ENCODE data around the gene TMEM132D.

TMEM132D gene

GRCh38 chr12:129660946-129661345, 242.9 kb downstream of the TMEM132D start:
- DNase-seq (ENCODE audit: low read depth, low spot score): no peak

GRCh38 chr12:129659961-129660622, 243.7 kb downstream of the TMEM132D start:
- DNase-seq (ENCODE audit: low read depth, low spot score): no peak

- peak; percentile 7 for DNase-seq (ENCODE audit: low read depth, low spot score)
These were observed 246.6 kb downstream of the TMEM132D start for GRCh38 chr12:129657179-129657578.

- DNase-seq (ENCODE audit: low read depth, low spot score): no peak
These were observed 251.9 kb downstream of the TMEM132D start for GRCh38 chr12:129651951-129652350.

- no peak for DNase-seq (ENCODE audit: low read depth, low spot score)
These were observed 261.9 kb downstream of the TMEM132D start for GRCh38 chr12:129641926-129642325.

GRCh38 chr12:129635021-129635685, 268.7 kb downstream of the TMEM132D start:
- DNase-seq (ENCODE audit: low read depth, low spot score): peak; percentile 5

DNA sequence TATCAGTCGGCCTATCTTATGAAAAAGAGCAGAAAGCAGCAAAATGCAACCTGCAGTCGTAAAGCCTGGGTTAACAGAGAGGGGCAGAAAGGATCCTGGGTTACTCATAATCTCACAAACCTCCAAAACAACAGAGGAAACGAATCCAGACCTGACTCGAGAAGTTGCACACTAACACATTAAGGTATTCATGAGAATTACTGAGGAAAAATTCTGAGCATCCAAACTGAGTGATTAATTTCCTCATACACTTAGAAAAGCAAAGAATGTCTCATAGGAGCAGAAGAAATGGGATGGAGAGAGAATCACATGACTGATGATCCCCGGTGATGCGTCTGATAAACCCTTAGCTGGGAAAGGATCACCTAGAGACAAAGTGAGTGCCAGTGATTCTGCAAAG, 272.5 kb downstream of the TMEM132D start:
- no peak for DNase-seq (ENCODE audit: low read depth, low spot score)

DNA sequence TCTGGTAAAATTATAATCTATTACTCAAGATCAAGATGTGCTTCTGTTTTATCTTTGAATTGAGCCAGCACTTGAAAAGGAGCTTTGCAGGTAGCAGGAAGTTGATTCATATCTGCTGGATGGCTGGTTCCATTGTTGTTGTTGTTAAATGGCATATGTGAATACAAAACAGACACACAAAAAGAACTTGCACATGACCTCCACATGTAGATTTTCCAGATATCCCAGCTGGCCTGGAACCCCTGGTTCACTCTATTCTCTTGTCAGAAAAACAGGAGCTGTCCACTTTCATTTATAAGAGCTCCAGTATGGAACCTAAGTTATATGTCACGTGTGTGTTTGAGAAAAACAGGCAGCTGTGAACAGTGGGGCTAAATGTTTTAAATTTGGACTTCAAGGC, 273.9 kb downstream of the TMEM132D start:
- no peak for DNase-seq (ENCODE audit: low read depth, low spot score)

DNA sequence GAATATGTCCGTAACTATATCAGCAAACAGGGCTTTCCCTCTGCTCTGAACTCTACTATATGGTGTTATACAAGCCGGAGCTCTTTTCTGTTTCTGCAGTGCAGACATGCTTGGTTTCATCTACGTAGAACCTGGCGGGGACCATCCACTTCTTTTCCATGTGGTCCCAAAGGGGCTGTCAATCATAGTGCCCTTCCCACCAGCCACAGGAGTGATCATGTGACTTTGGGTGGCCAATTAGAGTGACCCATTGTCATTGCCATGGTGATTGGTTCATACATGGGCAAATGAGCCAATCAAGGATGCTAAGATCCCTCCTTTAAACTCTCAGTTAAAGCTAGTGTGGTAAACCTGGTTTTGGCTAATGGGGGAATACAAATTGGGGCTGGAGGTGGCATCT, 281.3 kb downstream of the TMEM132D start:
- DNase-seq (ENCODE audit: low read depth, low spot score): no peak

DNA sequence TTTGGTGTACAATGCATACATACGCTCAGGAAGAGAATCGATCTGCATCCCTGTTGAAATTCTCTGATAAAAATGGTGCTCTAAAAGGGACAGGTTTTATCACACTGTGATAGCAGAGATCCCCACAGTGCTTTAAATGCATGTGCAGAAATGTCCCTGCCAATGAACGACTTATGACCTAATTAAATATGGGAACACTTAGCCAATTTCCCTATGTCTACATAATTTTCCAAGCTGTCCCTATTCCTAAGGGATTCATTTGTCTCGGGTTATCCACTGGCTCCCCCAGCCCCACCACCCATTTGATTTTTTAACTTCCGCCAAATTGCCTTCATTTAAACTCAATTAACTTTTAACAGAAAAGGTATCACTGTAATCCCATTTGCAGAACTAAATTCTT, 284.6 kb downstream of the TMEM132D start:
- no peak for DNase-seq (ENCODE audit: low read depth, low spot score)

DNA sequence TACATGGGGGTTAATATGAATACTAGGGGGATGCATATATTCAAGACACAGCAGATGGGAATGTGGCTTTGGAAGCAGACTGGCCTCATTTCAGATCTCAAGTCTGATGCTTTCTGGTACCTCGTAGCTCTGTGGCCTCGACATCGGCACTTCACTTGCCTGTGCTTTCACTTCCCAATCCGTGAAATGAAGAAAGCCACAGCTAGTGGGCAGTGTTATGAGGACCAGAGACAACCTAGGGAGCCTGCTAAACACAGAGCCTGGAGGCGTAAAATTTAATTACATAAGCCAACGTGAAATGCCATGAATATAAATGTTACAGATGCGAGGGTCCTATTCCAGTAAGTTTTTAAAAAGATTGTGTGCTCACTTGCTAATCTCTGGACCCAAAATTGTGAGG, 286.0 kb downstream of the TMEM132D start:
- DNase-seq (ENCODE audit: low read depth, low spot score): no peak

- no peak for DNase-seq (ENCODE audit: low read depth, low spot score)
These were observed 288.8 kb downstream of the TMEM132D start for GRCh38 chr12:129615001-129615400.

GRCh38 chr12:129614221-129614885, 289.5 kb downstream of the TMEM132D start:
- no peak for DNase-seq (ENCODE audit: low read depth, low spot score)

- DNase-seq (ENCODE audit: low read depth, low spot score): no peak
These were observed 290.5 kb downstream of the TMEM132D start for GRCh38 chr12:129613314-129613713.

- DNase-seq (ENCODE audit: low read depth, low spot score): no peak
These were observed 293.2 kb downstream of the TMEM132D start for GRCh38 chr12:129610601-129611120.

DNA sequence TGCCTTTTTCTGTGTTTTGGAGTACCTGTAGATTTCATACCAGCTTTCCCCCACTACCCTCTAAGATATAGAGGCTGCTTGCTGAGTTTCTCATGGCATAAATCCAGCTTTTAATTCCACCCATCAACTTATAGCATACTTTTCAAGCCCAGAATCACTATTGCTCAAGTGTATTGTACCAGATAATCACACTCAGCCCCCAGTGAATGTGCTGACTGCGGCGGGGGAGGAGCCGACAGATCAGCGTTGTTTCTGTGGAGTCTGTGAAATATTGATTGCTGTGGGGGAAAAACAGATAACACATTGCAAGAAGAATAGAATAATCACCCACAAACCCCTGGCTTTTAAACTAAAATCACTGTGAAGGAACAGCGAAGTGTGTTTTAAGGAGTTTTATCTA, 296.1 kb downstream of the TMEM132D start:
- DNase-seq (ENCODE audit: low read depth, low spot score): no peak

- no peak for DNase-seq (ENCODE audit: low read depth, low spot score)
These were observed 296.5 kb downstream of the TMEM132D start for GRCh38 chr12:129607301-129607700.

DNA sequence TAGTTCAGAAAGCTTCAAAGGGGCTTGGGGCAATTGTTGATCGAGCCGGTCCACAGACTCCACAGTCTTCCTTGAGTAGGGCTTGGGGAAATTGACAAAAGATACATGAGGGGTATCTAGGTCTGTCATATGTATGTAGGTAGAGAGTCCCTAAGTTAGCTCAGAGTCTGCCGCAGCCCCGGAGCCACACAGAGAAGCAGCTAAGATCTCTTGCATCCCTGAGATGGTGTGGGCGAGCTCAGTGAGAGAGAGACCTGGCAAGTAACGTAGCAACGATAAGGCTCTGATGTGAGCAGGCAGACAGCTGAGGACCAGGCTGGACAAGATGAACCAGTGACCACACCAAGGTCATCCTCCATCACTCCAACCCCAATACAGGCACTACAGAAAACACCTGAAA, 297.6 kb downstream of the TMEM132D start:
- DNase-seq (ENCODE audit: low read depth, low spot score): no peak

- no peak for DNase-seq (ENCODE audit: low read depth, low spot score)
These were observed 298.2 kb downstream of the TMEM132D start for GRCh38 chr12:129605666-129606065.

- no peak for DNase-seq (ENCODE audit: low read depth, low spot score)
These were observed 299.3 kb downstream of the TMEM132D start for GRCh38 chr12:129604506-129604905.

GRCh38 chr12:129599406-129599805, 304.4 kb downstream of the TMEM132D start:
- no peak for DNase-seq (ENCODE audit: low read depth, low spot score)

DNA sequence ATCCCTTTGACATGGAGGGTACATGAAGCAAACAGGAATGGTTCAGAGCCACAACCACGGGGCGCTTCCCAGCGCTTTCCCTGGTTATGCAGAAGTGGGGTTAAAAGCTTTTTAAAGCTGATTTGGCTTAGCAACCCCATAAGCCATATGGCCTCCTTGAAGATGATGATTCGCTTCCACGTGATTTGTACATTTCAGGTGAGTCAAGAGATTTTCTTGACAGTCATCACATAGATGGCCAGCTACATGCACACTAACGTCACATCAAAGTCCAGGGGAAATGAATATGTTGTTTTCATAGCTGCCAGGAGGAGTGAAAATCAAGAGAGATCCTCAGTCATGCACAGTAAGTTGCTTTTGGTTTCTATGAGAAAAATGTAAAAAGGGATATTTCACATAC, 309.7 kb downstream of the TMEM132D start:
- DNase-seq (ENCODE audit: low read depth, low spot score): no peak

GRCh38 chr12:129592449-129592848, 311.4 kb downstream of the TMEM132D start:
- no peak for DNase-seq (ENCODE audit: low read depth, low spot score)
